Stimulated activated CD4-positive, alpha-beta T cell treated with anti-CD3 and anti-CD28 coated beads, TNF-alpha, amount 100 ng/mL, for 48 hours (primary cell): ENCODE measurements around the gene HCFC1R1.

Experiments
- DNase-seq, 3 donors: peaks; one replicate each; pipeline ENCODE4 v3.0.0-alpha.2; 2020; ENCODE audit warnings: low read depth in 3 of 3

HCFC1R1 gene

DNA sequence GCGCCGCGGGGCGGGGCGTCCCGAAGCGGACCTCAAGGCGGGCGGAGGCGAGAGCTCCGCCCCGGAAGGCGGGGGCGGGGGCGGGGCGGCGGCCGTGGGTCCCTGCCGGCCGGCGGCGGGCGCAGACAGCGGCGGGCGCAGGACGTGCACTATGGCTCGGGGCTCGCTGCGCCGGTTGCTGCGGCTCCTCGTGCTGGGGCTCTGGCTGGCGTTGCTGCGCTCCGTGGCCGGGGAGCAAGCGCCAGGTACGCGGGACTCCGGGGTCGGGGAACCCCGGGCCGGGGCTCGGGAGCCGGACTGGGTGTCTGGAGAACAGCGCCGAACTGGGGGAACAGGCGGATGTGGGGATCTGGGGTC, 3.5 kb downstream of the HCFC1R1 start, which contains the start of gene TNFRSF12A:
Gene TNFRSF12A (plus strand): TSS at position 122 of the 357 bp plus-strand sequence. CDS start 30 bp downstream, at position 152.
- DNase-seq: peak in 1 of 3 donors; percentile 38

DNA sequence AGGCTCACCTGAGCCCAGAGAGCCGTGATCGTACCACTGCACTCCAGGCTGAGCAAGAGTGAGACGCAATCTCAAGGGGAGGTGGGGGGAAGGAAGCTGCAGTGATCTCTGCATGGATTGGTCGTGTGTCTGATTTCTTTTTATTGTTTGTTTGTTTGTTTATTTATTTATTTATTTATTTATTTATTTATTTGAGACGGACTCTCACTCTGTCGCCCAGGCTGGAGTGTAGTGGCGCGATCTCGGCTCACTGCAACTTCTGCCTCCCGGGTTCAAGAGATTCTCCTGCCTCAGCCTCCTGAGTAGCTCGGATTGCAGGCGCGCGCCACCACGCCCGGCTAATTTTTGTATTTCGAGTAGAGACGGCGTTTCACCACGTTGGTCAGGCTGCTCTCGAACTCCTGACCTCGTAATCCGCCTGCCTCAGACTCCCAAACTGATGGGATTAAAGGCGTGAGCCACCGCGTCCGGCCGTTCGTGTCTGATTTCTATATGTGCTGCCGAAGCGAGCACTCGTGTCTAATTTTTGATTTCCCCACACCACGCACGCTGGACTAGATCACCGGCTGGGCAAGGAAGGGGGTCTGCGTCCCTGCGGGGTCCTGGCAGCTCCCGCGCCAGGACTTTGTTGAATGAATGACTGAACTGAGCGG, 4.0 kb downstream of the HCFC1R1 start:
- DNase-seq: no peak

- DNase-seq: peak in 1 of 3 donors; percentile 21
These were observed 5.8 kb downstream of the HCFC1R1 start, which contains the start of gene CLDN6 for GRCh38 chr16:3017794-3018506. TSS of gene CLDN6 (minus strand) at chr16:3018183. CDS start at chr16:3016021, 2,162 bp downstream.

- no peak for DNase-seq
These were observed 6.4 kb downstream of the HCFC1R1 start for GRCh38 chr16:3017344-3017743.

DNA sequence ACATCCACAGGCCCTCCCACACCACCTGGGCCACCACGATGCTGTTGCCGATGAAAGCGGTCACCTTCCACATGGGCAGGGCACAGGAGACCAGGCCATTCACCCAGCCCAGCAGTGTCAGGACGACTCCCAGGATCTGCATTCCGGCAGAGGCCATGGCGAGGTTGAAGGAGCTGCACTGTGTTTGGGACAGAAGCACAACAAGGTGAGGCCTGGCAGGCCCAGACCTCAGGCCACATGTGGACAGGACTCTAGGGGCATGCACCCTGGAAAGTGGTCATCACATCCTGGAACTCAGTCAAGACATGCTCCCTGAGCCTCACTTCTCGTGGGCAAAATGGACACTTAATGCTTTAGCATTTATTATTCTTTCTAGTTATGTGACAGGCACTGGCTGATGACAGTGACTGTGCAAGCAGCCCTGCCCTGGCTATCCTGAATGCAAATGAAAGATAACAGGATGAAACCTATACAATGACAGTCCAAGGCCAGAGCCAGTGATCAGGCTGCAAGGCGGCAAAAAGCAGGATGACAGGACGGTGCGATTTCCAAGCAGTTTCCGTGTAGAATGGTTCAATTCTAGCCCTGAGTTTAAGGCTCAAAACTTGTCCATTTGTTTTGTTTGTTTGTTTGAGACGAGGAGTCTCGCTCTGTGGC, 7.7 kb downstream of the HCFC1R1 start:
- no peak for DNase-seq

DNA sequence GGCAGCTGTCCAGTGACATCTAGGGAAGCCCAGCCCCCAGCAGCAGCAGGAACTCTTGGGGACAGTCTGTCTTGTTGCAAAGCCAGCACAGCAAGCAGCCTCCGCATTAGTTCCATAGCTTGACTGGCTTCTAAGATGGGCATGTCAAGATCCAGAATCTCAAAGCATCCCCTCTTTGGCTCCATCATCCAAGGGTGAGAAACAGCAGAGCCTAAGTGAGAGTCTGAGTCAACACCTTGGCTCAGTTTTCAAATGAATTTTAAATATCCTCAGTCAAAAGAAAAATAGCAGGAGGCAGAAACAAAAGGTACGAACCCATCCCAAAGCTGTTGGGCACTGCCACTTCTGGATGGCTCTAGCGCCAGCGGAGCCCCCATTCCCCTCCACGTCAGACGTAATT, 8.8 kb downstream of the HCFC1R1 start:
- DNase-seq: no peak

- DNase-seq: no peak
These were observed 9.6 kb downstream of the HCFC1R1 start for GRCh38 chr16:3013998-3014690.

DNA sequence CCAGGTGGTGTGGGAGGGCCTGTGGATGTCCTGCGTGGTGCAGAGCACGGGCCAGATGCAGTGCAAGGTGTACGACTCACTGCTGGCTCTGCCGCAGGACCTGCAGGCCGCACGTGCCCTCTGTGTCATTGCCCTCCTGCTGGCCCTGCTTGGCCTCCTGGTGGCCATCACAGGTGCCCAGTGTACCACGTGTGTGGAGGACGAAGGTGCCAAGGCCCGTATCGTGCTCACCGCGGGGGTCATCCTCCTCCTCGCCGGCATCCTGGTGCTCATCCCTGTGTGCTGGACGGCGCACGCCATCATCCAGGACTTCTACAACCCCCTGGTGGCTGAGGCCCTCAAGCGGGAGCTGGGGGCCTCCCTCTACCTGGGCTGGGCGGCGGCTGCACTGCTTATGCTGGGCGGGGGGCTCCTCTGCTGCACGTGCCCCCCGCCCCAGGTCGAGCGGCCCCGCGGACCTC, 10.2 kb downstream of the HCFC1R1 start:
- no peak for DNase-seq

- DNase-seq: no peak
These were observed 10.8 kb downstream of the HCFC1R1 start, which contains the start of gene CLDN9 for GRCh38 chr16:3012828-3013420. TSS of gene CLDN9 (plus strand) at chr16:3012923. CDS start at chr16:3013363, 440 bp downstream.

DNA sequence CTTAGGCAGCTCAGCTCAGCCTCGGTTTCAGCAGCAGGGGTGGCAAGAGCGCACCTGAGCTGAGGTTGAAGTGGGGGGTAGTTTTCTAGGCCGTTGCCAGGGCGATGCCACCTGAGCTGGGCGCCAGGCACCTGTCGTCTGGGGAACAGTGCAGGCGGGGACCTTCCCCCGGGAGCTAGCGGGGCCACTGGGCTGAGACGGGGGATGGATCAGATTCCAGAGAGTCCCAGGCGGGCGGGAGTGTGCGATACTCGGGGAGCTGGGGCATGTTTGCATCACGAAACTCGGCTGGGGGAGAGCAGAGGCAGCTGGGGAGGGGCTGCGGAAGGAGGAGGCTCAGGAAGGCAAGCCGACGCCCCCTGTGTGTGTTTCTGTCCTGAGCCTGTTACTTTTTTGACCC, 11.5 kb downstream of the HCFC1R1 start:
- DNase-seq: no peak

DNA sequence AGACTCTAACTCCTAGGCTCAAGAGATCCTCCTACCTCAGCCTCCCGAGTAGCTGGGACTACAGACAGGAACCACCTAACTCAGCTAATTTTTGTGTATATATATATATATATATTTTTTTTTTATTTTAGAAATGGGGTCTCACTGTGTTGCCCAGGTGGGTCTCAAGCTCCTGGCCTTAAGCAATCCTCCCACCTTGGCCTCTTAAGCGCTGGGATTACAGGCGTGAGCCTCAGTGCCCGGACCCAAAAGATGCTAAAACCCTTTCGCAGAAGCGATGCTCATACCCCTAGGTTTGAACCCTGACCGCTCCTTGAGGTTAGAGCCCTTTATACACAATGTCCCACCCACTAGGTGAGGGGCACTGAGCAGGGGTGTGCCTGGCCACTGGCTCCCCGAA, 13.2 kb downstream of the HCFC1R1 start:
- DNase-seq: no peak

DNA sequence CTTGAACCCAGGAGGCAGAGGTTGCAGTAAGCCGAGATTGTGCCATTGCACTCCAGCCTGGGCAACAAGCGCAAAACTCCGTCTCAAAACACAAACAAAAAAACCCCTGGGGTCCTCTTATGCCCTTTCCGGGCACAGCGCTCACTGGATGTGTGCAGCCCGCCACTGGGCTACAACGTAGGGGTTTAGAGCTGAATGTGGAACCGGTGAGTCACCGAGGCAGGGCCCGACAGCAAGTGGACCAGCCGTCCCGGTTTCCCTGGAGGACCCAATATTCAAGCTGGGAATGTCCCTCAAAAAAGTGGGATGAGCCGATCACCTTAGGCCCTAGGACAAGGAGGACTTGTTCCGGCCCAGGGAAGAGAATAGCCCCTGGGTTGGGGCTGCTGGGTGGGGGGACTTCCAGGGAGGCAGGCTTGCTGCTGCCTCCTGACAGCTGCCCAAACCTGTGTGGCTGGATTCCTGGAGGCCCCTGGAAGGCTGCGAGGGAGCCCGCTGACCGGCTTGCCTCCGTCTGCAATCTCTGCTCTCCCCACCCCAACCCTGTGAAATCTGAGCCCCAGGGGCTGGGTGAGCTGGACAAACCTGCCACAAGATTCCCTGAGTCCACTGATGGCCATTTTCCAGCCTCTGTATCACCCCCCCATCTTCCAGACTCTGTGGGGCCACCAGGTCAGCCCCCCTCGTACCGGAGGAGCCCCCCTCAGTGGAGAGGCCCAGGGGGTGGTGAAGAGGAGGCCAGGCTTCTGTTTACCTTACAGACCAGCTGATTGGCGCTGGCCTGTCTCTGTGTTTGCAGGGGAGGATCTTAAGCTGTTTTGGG, 14.0 kb downstream of the HCFC1R1 start:
- no peak for DNase-seq

GRCh38 chr16:3008690-3009037, 15.1 kb downstream of the HCFC1R1 start:
- DNase-seq: no peak

DNA sequence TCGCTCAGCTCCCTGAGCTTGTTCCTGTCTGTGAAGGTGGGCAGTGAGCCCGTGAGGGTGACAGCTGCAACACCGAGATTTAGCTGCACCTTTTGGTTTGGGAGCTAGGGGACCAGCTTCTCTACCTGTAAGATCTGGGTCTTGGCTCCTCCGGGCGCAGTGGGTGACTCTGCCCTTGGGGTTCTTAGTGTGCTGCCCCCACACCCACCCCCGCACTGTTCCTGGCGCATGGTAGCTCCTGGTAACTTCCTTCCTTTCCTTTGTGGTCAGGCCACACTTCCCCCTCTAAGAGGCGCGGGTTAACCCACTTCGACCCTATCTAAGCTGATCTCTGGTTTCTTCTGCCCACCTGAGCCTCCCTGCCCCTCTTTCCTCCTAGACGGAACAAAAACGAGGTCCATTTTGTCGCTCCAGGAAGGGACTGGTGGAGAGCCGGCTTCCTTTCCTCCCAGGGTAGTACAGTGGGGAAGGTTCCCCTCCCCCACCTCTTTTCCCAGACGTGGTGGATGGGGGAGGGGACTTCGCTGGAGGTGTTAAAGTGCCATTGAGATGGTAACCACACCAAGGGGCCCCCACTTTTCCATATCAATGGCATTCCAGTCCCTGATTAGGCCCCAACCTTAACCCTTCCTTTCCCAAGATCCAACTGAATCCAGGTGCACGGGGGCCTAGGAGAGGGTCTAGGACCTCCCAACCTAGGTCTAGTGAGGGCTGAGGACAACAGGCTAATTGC, 15.6 kb downstream of the HCFC1R1 start:
- no peak for DNase-seq

DNA sequence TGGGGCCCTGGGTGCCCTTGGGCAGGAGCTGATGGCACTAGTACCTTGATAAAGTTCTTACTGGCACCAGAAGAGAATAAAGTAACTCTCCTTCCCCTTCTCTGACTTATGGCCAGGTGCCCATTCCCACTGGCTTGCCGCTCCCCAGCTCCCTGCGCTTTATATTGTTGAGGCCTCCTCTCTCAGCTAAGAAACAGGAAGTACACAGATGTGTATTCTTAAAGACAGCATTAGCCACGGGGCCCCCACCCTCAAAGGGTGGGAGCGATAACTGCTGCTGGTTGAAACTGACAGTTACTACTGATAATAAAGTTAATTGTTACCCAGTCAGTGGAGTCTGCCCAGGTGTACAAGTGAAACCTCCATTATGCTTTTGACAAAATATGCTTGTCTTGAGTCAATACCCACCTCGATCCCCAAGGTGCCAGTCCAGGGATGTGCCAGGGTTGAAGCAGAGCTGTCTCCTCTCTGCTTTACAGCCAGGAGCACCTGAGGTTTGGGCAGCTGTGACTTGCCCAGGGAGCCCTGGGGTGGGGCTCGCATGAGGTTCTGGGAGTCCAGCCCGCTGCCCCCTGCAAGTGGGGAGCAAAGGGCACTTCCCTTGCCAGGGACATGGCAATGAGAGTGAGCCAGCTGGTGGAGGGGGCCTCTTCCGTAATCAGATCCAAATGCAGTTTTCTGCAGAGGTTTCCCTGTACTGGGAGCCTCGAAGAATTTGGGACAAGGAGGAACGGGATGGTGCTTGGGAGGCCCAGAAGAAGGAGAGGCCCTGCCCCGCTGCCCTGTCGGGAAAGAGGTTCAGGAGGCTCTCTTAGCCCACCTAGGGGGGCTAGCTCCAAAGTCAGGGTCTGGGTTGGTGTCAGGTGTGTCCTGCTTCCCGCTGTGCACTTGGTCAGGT, 16.4 kb downstream of the HCFC1R1 start:
- no peak for DNase-seq

DNA sequence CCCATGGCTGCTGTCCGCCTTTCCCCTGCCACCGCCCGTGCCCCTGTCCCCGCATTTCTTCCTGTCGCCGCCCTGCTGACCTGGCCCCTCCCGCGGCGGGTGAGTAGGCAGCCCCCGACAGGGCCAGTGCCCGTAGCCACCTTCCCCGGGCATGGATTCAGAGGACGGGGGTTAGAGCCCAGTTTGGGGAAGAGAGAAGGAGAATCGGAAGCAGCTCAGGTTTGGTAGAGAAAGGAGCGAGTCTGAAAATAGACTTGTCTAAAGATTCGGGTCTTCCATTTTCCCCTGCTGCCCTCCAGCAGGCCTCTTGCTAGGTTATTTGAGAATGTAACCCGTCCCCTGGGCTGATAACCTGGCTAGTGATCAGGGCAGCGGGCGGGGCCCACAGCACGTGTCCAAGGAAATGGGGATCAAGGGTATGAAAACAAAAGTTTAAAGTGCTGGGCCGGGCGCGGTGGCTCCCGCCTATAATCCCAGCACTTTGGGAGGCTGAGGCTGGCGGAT, 18.9 kb downstream of the HCFC1R1 start:
- no peak for DNase-seq

DNA sequence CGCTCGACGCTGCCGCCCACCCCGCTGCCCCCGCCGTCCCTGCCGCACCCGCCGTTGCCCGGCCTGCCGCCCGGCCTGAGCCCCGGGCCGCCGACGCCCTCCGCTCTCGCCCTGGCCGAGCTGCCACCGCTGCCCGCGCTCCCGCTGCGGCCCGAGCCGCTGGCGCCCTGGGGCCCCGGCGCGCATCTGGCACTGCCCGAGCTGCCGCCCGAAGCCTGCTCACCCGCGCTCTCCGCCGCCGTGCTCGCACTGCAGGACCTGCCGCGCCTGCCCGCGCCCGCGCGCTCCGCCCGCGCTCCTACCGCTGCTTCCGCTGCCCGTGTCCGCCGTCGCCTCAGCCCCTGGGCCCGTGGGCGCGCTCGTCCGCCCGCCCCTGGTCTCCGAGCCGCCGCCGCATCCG, 19.4 kb downstream of the HCFC1R1 start:
- DNase-seq: no peak

GRCh38 chr16:3003582-3004270, 20.0 kb downstream of the HCFC1R1 start:
- peak; percentile 93 to 98 (median 94) for DNase-seq
